HG03108 (cell line): ENCODE measurements around the gene ZDHHC19.
"Not testable (repeated sequence)": the region's sequence is repeated elsewhere in the genome, so short reads cannot be mapped to it uniquely, and the experiment has no call there.

Experiments
- ATAC-seq: cut with Tn5 transposase; IDR thresholded peaks from one replicate; pipeline ENCODE4 v1.9.1; 2021; ENCODE audit warnings: moderate library complexity; ENCODE audit not compliant: unreplicated experiment

ZDHHC19 gene, protein sequence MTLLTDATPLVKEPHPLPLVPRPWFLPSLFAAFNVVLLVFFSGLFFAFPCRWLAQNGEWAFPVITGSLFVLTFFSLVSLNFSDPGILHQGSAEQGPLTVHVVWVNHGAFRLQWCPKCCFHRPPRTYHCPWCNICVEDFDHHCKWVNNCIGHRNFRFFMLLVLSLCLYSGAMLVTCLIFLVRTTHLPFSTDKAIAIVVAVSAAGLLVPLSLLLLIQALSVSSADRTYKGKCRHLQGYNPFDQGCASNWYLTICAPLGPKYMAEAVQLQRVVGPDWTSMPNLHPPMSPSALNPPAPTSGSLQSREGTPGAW

DNA sequence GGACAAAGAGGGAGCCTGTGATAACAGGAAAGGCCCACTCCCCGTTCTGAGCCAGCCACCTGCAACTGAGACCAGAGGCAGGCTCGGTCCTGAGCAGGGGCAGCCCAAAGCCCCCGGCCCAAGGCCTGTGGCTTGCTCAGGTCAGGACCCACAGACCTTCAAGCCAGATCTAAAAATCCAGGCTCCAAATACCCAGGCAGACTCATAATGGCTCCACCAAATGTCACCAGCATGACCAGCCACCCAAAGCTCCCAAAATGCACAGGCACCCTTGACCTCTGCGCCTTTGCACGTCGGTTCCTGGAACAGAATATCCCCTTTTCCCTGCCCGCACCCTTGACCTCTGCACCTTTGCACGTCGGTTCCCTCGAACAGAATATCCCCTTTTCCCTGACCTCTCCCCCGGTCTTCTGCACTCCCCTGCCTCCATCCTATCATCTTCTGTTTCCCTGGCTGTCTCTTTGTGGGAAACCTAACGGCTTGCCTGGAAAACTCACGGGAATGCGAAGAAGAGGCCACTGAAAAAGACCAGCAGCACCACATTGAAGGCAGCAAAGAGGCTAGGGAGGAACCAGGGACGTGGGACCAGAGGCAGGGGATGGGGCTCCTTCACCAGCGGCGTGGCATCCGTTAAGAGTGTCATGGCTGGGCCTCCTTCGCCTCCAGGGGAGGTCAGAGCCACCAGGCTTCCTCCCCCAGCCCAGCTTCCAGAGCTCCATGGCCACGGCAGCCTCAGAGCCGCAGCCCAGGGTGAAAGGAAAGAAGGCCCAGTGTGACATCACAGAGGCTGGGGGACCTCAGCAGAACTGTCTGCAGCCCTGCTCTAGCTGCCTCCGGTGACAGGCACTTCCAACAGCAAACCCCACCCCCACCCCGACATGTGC lies at the start of gene ZDHHC19:
ZDHHC19 (minus strand) TSS at position 728 of the 884 bp plus-strand sequence; CDS start at position 643, 85 bp downstream.
- ATAC-seq = no peak

DNA sequence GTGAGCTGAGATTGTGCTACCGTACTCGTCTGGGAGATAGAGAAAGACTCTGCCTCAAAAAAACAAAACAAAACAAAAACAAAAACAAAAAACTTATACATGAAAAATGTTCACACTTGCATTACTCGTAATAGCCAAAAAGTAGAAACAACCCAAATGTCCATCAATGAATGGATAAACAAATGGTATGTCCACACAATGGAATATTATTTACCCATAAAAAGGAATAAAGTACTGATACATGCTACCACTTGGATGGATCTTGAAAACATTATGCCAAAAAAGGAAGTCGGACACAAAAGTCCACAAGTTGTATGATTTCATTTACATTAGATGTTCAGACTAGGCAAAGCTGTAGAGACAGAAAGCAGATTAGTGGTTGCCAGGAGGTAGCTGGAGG lies 49.6 kb upstream of the ZDHHC19 start:
- no peak for ATAC-seq

DNA sequence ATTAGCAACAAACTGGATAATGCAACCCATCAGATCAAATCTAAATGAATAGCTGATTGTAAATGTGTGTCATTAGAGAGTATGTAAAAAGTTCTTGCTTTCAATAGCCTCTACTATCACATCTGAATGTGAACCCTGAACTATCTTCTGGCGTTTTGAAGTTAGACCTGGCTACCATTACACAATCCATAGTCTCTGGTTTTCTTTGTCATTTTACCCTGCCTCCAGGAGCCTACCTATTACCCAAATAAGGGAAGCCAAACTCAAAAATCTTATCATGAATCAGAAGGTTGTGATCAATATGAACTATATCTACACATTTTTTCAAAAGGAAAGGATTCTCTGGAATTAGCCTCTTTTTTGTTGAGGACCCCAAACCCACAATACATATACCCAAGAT lies 44.6 kb upstream of the ZDHHC19 start:
- ATAC-seq = no peak

DNA sequence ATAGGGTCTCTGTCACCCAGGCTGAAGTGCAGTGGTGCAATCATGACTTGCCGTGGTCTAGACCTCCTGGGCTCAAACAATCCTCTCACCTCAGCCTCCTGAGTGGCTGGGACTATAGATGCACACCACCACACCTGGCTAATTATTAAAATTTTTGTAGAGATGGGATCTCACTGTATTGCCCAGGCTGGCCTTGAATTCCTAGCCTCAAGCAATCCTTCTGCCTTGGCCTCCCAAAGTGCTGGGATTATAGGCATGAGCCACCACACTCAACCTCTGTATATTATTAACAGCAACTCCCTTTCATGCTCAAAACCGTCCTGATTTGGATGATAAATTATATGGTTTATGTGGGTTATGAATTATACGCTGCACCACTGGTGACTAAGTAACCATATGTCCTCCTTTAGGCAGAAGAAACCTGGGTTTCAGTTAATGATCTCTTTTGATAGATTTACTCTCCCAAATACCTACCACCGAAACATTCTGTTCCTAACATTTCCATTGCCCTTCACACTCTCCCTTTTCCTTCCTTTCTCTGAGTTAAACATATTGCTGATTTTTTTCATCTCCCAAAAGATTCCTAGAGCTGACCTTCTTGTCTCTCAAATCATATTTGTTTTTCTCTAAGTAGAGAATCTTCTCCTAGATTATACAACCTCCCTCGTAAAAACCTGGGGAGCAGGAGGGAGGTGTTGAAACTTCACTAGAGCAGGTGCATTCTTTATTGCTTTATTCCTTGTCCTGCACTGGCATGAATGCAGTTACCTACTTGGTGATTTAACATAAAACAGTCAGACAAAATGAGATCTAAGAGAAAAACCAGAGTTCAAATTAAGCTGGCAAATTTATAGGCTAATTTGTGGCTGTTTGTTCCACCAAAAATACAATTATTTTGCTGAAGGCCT lies 43.4 kb upstream of the ZDHHC19 start:
- no peak for ATAC-seq

DNA sequence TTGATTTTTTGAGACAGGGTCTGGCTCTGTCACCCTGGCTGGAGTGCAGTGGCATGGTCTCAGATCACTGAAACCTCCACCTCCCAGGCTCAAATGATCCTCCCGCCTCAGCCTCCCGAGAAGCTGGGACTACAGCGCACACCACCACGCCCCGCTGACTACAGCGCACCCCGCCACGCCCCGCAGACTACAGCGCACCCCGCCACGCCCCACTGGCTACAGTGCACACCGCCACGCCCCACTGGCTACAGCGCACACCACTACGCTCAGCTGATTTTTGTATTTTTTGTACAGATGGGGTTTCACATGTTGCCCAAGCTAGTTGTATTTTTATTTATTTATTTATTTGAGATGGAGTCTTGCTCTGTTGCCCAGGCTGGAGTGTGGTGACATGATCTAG lies 40.7 kb upstream of the ZDHHC19 start:
- ATAC-seq = no peak

DNA sequence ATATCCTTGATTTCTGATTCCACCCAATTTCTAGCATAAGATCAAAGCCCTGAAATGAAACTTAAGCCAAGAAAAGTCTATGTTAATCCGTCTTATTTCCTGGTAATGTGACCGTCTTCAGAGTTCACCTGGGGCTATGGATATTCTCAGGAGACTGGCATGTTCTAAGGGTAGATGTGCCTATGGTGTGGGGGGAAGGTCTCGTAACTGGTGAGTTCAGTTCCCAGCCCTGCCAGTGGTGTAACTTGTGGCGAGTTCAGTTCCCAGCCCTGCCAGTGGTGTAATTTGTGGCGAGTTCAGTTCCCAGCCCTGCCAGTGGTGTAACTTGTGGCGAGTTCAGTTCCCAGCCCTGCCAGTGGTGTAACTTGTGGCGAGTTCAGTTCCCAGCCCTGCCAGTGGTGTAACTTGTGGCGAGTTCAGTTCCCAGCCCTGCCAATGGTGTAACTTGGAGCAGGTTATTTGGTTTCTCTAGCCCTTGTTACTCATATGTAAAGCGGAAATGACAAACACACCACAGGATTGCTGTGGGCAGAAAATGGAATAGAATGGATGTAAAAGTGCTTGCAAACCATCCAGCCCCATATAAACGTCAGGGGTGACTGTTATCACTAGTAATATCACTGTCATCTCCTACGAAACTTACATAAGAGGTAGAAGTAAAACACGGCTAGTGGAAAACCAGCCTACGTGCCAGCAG lies 35.6 kb upstream of the ZDHHC19 start:
- ATAC-seq = no peak

DNA sequence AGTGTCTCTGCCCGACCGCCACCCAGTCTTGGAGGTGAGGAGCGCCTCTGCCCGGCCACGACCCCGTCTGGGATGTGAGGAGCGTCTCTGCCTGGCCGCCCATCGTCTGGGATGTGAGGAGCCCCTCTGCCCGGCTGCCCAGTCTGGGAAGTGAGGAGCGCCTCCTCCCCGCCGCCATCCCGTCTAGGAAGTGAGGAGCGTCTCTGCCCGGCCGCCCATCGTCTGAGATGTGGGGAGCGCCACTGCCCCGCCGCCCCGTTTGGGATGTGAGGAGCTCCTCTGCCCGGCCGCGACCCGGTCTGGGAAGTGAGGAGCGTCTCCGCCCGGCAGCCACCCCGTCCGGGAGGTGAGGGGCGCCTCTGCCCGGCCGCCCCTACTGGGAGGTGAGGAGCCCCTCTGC lies 33.0 kb upstream of the ZDHHC19 start:
- ATAC-seq = not testable (repeated sequence)

DNA sequence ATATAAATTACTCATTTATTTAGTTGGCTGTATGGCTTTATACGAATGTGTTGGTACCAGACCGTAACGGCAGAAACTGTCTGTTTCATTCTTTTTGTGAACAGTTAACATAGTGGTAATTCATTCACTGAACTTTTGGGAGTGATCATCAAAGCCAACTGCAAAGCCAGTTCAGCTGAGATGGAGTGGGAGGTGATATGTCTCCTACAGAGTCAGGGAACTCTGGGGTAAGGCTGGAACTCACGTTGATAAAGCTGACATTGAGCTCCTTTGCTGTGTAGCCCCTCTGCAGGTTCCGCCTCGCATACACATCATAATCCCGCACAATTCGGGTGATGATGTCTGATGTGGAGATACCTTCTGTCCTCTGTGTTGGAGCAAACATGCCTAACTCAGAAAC lies 30.5 kb upstream of the ZDHHC19 start:
- ATAC-seq = no peak

DNA sequence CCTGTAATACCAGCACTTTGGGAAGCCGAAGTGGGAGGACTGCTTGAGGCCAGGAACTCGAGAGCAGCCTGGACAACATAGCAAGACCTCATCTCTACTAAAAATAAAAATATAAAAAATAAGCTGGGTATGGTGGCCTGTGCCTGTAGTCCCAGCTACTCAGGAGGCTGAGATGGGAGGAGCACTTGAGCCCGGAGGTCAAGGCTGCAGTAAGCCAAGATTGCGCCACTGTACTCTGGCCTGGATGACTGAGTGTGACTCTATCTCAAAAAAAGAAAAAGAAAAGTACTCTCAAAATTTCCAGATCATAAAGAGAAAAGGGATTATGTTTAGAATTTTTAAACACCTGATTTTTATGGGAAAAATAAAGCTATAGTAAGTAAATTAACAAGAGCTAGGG lies 29.2 kb upstream of the ZDHHC19 start:
- ATAC-seq = no peak

DNA sequence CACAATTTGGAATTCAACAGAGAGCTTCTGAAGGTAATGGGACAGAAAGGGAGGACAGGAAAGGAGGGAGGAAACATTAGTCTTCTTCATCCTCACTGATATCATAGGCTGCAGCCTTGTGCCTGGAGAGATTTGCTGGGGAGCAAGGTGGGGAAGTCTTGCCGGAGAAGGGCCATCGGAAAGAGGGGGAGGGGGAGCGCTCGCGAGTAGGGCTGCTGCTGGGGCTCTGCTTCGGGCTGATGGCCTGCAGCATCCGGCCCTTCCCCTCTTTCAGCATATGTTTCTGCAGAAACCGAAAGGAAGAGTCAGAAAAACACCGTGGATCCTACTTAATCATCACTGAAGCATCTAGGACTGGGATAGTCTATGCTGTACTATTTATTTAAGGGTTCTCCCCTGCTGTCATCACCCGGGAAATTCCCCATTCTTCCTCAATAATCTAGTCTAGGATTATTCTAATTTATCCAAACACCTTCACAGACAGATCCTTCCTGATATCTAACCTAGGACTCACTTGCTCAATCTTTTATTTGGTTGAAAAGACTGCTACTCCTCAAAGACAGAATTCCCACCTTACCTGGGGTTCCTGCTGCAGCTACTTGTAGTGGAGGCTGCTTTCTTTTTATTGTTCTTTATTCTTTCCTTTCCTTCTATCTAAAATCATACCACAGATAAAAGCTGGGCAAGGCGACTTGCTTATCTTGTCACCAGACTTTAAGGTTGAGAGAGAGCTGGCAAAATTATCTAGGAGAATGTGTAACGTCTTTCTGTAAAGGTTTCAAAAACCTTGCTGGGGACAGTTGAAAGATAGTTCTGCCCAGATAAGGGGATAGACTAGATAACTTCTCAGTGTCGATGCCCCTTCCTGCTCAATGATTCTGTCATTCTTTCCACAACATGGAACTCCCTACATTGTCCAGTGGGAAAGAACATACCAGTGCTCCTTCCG lies 27.7 kb upstream of the ZDHHC19 start:
- ATAC-seq = no peak

DNA sequence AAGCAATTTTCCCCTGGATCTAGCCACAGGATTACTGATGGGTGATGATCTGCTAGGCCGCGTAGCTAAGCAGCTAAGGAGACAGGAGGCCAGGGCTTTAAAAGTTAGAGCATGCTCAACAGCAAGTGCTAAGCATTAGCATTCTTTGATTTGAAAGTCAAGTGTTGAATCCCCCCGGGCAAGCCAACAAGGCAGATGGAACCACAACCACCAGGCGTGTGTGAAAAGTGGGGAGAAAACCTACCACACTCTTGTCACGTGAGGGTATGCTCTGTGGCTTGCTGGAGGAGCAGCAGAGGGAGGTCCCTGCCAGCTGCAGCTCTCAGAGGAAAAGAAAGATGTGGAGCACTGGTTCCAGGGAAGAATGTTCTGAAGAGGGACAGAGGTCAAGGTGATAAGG lies 26.0 kb upstream of the ZDHHC19 start:
- no peak for ATAC-seq

DNA sequence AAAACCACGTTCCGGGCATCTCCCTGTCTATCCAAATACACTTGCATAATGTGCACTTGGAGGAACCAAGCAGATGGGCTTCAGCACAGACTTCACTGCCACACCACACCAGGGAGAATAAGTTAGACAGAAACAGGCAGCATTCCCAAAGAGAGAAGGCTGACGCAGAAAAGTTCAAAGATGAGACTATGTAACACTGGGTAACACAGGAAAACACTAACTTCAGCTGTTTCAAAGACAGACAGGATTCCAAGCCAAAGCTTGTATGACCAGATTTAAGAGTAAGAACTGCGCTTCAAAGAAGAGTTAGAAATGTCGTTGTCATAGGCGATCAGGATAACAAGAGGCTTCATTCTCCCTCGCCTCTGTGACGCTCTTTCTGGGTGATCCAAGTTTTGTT lies 25.0 kb upstream of the ZDHHC19 start:
- no peak for ATAC-seq

DNA sequence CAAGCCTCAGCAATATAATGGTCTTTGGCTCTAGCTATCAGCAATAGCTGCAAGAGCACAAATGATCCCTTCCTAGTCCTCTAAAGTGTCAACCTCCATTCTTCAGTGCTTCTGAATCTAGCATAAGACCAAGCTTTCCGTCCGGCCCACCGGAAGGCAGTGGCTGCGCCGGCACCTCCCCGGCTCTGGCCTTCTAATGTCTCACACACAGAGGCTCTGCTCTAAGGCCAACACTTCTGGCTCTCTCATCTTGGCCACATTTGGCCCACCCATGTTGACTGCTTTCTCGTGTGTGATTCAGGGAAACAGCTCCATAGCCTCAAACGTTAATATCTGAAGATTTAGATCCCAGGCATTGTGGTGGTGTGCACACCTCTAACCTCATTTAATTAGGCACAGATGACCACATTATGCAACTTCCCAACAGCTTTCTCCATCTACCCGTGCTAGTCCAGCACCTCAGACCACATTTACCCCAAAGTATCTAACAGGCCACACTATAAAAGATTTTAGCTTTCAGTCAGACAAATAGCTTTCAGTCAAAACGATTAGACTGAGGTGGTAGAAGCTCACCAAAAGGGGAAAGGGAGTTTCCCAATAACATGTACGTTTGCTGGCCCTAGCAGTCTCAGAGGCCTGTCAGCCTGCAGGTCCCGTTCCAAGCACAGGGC lies 24.4 kb upstream of the ZDHHC19 start:
- ATAC-seq = no peak

DNA sequence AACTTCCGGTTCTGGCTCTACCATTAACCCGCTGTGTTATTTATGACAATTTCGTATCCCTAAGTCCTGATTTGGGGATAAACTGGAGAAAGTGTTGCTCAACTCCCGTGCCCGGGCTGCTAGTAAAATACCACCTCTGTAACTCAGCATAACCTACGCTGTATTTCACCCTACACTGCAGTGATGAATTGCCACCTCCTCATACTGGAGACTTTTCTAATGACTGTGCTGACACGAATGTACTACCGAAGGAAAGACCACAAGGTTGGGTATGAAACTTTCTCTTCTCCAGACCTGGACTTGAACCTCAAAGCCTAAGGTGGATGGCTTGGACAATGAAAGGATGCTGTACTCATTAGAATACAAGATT lies 21.7 kb upstream of the ZDHHC19 start:
- no peak for ATAC-seq

DNA sequence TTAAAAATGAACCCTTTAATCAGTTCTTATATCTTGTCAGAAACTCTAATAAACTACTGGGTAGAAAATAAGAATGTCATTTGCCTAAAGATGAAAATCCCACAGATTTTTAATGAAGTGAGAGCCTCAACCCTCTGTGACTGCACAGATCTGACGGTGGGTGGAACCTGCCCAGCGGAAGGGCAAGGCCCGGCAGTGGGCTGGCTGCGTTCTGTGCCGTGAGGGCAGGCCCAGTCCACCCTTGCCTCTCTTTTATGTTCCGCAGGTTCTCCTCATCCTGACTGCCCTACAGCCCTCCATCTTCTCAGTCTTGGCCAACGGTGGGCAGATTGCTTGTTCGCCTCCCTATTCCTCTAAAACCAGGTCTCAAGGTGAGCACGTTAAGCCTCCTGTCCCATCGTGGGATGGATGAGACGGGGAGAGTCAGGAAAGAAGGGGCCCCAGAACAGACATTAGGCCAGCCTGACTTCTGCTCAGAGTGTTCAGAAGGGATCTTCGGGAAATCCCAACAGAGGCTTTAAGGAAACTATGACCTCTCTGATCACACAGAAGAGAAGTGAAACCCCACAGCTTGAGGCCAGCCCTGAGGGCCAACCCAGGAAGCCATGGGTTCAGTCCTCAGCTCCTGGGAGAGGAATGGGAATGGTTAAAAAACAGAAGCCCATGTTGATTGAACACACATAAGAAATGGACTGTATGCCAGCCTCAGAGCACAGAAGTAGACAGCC lies 21.1 kb upstream of the ZDHHC19 start:
- no peak for ATAC-seq

DNA sequence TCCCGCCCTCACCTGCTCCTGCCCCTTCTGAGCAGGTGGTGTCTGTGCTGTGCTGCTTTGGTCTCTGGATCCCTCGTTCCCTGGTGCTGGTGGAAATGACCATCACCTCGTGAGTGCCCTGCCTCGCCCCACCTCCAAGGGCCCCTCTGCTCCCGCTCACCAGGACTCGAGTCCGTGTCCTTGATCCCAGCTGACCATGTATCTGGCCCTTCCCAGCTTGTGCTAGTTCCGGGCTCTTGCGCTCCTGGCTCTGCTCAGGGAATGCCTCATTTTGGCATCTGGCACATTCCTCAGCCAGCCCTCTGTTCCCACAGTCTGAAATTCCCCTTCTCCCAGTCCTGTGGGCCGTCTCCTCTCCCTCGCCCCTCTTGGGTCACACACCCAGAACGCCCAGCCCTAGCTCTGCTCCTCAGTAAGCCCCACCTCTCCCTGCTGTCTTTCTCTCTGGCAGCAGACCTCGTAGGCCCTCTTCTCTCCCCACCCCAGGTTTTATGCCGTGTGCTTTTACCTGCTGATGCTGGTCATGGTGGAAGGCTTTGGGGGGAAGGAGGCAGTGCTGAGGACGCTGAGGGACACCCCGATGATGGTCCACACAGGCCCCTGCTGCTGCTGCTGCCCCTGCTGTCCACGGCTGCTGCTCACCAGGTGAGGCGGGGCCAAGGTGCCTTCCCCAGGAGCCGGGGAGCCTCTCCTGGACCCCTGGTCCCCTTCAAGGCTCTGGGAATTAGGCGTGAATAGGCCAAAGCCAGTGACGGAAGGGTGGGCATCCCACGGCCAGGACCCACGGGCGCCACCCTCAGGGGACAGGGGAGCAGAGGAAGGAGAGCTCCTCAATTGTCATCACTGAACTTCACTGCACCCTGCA lies 16.7 kb upstream of the ZDHHC19 start:
- ATAC-seq = no peak

DNA sequence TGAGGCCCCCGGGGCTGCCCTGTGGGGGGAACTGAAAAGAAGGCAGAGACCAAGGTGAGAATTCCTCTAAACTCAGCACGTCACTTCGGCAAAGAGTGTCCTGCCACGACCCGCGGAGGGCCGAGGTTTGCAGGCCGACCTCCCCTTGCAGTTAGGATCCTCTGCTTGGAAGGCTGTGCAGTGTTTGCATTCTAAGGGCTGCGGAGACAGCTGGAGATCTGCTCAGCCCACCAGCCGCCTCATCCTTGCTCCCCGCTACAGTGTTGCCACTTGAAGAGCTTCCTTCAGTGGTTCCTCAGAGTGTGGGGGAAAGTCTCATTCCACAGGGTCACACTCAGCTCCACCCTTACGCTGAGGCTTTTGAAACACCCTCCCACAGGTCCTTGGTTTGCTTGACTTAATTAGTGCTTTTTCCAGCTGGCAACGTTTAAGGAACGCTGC lies 15.9 kb upstream of the ZDHHC19 start:
- ATAC-seq = no peak
